Measurements from ENCODE around the gene CNPPD1. TPM values are rescaled to one million over a fixed set of nuclear protein-coding genes. Genes with fewer than 3 reads are reported as not detected.

Gene CNPPD1
- polyA plus RNA-seq, 2 of the 4 experiments (the other 2 are of a cell fraction), result 22.4 to 27.6 TPM

DNA sequence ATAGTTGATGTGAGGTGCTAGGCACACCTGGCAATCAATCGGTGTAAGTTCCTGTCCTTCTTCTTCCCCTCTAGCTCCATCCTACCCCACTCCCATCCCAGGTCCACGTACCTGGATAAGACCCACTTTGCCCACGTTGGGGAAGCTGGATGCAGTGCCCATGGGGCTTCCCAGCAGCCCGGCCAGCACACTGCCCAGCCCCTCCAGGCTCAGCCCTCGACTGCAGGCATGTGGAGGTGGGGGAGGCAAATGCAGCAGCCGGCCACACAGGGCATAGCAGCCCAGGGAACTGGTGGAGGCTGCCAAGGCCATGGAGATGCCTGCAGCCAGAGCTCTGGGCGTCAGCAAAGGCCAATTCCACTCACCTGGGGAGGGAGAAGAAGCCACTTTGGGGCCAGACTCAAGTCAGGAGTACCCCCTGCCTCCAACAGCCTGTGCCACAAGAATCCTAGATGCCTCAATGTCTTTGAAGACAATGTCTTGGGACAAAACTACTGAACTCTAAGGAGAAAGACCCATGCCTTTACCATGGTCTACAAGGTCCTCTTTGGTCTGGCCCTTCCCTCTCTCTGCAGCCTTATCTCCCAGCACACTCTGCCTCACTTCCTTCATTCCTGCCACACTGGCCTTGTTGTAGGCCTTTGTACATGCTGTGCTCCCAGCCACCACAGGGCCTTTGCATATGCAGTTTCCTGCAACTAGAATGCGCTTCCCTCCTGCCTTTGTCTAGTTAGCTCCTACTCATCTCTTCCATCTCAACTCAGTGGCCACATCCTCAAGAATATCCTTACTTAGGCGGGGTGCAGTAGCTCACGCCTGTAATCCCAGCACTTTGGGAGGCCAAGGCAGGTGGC lies 11.4 kb downstream of the CNPPD1 start:
- POLR2A ChIA-PET, result no interaction called here
- H3K4me3 ChIP-seq, result no peak overlapping the region
- CTCF ChIA-PET, result interaction anchor here (1.0 to 3.9 kb wide), 9 partner anchors 9 to 185 kb away, joined by 3 to 22 read pairs (median 4); partner anchors contain the start of genes CNPPD1 and DNAJB2
- no peak overlapping the region for H3K27ac ChIP-seq
- peaks cover 6% of the 10 kb centered on the region for H3K4me1 ChIP-seq
- DNase-seq (ENCODE audit: low read depth in 1 of 2, low spot score in 1 of 2) (no peak), ATAC-seq (no peak), FAIRE-seq (no peak)
- 53% methylated on average over 9 of the region's 10 CpGs for WGBS (ENCODE audit: missing lambda C conversion rate)
- H3K4me2 ChIP-seq, result no peak overlapping the region
- TF ChIP-seq HDAC2 (IDR thresholded peaks at IDR 0.05) (no peak), GATA3 (IDR thresholded peaks at IDR 0.05; ENCODE audit: borderline replicate concordance) (no peak), FOSL2 (IDR thresholded peaks at IDR 0.05) (no peak), FOSL2 (CRISPR knock-in tag; IDR thresholded peaks at IDR 0.05) (no peak), POLR2AphosphoS2 (conservative IDR thresholded peaks at IDR 0.05; ENCODE audit: low read length) (no peak), RARB (CRISPR knock-in tag; IDR thresholded peaks at IDR 0.05) (no peak), PHF8 (IDR thresholded peaks at IDR 0.05; ENCODE audit: borderline replicate concordance, low read depth) (no peak), JUN (IDR thresholded peaks at IDR 0.05) (no peak), MAZ (IDR thresholded peaks at IDR 0.05; ENCODE audit: borderline replicate concordance, low read depth, low read length) (no peak), RNF2 (IDR thresholded peaks at IDR 0.05; ENCODE audit: borderline replicate concordance, low read depth) (no peak), CHD2 (IDR thresholded peaks at IDR 0.05; ENCODE audit: low read length, partially characterized antibody) (no peak), HOXA7 (CRISPR knock-in tag; IDR thresholded peaks at IDR 0.05) (no peak), BHLHE40 (IDR thresholded peaks at IDR 0.05; ENCODE audit: low read depth, low read length) (no peak), ZNF302 (CRISPR knock-in tag; IDR thresholded peaks at IDR 0.05) (no peak), NR3C1 (IDR thresholded peaks at IDR 0.05) (no peak), CBX8 (IDR thresholded peaks at IDR 0.05) (no peak)
- TF ChIP-seq, protein P1, sequence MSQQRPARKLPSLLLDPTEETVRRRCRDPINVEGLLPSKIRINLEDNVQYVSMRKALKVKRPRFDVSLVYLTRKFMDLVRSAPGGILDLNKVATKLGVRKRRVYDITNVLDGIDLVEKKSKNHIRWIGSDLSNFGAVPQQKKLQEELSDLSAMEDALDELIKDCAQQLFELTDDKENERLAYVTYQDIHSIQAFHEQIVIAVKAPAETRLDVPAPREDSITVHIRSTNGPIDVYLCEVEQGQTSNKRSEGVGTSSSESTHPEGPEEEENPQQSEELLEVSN (IDR thresholded peaks at IDR 0.05; ENCODE audit: borderline replicate concordance, low read depth), result no peak
- TF ChIP-seq, protein P2, sequence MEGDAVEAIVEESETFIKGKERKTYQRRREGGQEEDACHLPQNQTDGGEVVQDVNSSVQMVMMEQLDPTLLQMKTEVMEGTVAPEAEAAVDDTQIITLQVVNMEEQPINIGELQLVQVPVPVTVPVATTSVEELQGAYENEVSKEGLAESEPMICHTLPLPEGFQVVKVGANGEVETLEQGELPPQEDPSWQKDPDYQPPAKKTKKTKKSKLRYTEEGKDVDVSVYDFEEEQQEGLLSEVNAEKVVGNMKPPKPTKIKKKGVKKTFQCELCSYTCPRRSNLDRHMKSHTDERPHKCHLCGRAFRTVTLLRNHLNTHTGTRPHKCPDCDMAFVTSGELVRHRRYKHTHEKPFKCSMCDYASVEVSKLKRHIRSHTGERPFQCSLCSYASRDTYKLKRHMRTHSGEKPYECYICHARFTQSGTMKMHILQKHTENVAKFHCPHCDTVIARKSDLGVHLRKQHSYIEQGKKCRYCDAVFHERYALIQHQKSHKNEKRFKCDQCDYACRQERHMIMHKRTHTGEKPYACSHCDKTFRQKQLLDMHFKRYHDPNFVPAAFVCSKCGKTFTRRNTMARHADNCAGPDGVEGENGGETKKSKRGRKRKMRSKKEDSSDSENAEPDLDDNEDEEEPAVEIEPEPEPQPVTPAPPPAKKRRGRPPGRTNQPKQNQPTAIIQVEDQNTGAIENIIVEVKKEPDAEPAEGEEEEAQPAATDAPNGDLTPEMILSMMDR (IDR thresholded peaks at IDR 0.05), result no peak
- TF ChIP-seq, protein P3, sequence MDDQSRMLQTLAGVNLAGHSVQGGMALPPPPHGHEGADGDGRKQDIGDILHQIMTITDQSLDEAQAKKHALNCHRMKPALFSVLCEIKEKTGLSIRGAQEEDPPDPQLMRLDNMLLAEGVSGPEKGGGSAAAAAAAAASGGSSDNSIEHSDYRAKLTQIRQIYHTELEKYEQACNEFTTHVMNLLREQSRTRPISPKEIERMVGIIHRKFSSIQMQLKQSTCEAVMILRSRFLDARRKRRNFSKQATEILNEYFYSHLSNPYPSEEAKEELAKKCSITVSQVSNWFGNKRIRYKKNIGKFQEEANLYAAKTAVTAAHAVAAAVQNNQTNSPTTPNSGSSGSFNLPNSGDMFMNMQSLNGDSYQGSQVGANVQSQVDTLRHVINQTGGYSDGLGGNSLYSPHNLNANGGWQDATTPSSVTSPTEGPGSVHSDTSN (IDR thresholded peaks at IDR 0.05), result no peak
- no peaks in the 10 kb centered on the region for H3K9me3 ChIP-seq

DNA sequence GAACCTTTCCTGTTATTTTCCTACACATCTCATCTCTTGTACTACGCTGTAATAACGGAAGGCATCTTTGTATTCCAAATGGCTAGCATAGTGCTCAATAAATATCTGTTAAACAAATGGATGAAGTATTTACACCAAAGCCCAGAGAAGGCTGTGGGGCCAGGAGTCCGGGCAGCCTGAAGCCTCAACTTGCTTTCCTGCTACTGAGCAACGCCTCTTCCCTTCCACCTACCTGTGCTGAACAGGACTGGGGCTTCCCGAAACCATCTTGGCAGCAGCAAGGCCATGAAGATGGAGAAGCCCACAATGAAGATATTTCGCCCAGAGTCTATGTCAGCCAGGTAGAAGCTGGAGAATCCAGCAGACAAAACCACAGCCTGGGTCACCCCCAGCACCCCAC lies 13.6 kb downstream of the CNPPD1 start:
- DNase-seq (ENCODE audit: low read depth in 1 of 2, low spot score in 1 of 2) (no peak), FAIRE-seq (no peak), ATAC-seq (no peak)
- Histone ChIP-seq H3K9me3 (no peaks in the 10 kb centered on the region), H3K27ac (no peak overlapping the region), H3K4me2 (no peak overlapping the region), H3K4me3 (no peak overlapping the region), H3K4me1 (peaks cover 9% of the 10 kb centered on the region)
- WGBS (ENCODE audit: missing lambda C conversion rate), result 73% methylated on average over 6 of the region's 6 CpGs
- CTCF ChIA-PET, result interaction anchor here (0.7 to 3.9 kb wide), 9 partner anchors 8 to 315 kb away, joined by 3 to 22 read pairs (median 4); no protein-coding TSS in a partner anchor
- POLR2A ChIA-PET, result no interaction called here
- no peak for TF ChIP-seq ZNF302 (CRISPR knock-in tag; IDR thresholded peaks at IDR 0.05)
- TF ChIP-seq, protein P4, sequence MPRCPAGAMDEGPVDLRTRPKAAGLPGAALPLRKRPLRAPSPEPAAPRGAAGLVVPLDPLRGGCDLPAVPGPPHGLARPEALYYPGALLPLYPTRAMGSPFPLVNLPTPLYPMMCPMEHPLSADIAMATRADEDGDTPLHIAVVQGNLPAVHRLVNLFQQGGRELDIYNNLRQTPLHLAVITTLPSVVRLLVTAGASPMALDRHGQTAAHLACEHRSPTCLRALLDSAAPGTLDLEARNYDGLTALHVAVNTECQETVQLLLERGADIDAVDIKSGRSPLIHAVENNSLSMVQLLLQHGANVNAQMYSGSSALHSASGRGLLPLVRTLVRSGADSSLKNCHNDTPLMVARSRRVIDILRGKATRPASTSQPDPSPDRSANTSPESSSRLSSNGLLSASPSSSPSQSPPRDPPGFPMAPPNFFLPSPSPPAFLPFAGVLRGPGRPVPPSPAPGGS (IDR thresholded peaks at IDR 0.05), result no peak
- TF ChIP-seq CHD4 (IDR thresholded peaks at IDR 0.05; ENCODE audit: borderline replicate concordance), result no peak
- no peak for TF ChIP-seq EHMT2 (IDR thresholded peaks at IDR 0.05; ENCODE audit: low read depth)
- no peak for TF ChIP-seq ESRRA (IDR thresholded peaks at IDR 0.05; ENCODE audit: borderline replicate concordance, low read length)
- TF ChIP-seq PHF8 (IDR thresholded peaks at IDR 0.05; ENCODE audit: borderline replicate concordance, low read depth), result no peak
- no peak for TF ChIP-seq POLR2A (IDR thresholded peaks at IDR 0.05; ENCODE audit: low read length)
- no peak for TF ChIP-seq NR3C1 (IDR thresholded peaks at IDR 0.05)
- no peak for TF ChIP-seq RCOR1 (IDR thresholded peaks at IDR 0.05; ENCODE audit: low read depth, low read length)
- TF ChIP-seq ZFP36 (IDR thresholded peaks at IDR 0.05; ENCODE audit: borderline replicate concordance, partially characterized antibody), result no peak
- TF ChIP-seq HOXB13 (CRISPR knock-in tag; IDR thresholded peaks at IDR 0.05; ENCODE audit: low read depth), result no peak
- TF ChIP-seq POLR2AphosphoS2 (conservative IDR thresholded peaks at IDR 0.05; ENCODE audit: low read length), result no peak
- no peak for TF ChIP-seq HDAC2 (IDR thresholded peaks at IDR 0.05)
- TF ChIP-seq, protein P5, sequence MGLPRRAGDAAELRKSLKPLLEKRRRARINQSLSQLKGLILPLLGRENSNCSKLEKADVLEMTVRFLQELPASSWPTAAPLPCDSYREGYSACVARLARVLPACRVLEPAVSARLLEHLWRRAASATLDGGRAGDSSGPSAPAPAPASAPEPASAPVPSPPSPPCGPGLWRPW (IDR thresholded peaks at IDR 0.05), result no peak
- no peak for TF ChIP-seq TP53 (CRISPR knock-in tag; IDR thresholded peaks at IDR 0.05)
- no peak for TF ChIP-seq GATA3 (IDR thresholded peaks at IDR 0.05; ENCODE audit: borderline replicate concordance)
